ENCODE measurements around the gene MAN1A1.

MAN1A1 gene

DNA sequence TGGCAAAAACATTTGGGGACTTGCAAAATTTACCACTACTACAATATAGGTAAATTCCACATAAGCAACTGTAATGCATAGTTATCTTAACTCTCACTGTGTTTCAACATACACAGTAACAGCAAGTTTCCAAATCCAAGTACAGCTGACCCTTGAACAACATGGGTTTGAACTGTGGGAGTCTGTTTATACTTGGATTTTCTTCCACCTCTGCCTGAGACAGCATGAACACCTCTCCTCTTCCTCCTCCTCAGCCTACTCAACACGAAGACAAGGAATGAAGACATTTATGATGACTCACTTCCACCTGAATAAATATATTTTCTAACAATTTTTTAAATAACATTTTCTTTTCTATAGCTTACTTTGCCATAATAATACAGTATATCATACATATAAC, 25.6 kb downstream of the MAN1A1 start:
- TF ChIP-seq SIN3A (IDR thresholded peaks at IDR 0.05; ENCODE audit: borderline replicate concordance, insufficient read depth, low read length): no peak
- no peak for TF ChIP-seq REST (IDR thresholded peaks at IDR 0.05; ENCODE audit: insufficient read depth in 1 of 2, low read depth in 2 of 2, low read length in 2 of 2)

- TF ChIP-seq REST (IDR thresholded peaks at IDR 0.05; ENCODE audit: insufficient read depth in 1 of 2, low read depth in 2 of 2, low read length in 2 of 2): no peak
- TF ChIP-seq SIN3A (IDR thresholded peaks at IDR 0.05; ENCODE audit: borderline replicate concordance, insufficient read depth, low read length): no peak
- no peak for TF ChIP-seq POLR2AphosphoS5 (IDR thresholded peaks at IDR 0.05; ENCODE audit: low read depth, low read length)
- TF ChIP-seq TAF1 (IDR thresholded peaks at IDR 0.05; ENCODE audit: borderline replicate concordance, insufficient read depth, low read length): no peak
- TF ChIP-seq FOXP2 (optimal IDR thresholded peaks at IDR 0.05; ENCODE audit: borderline replicate concordance, extremely low read depth, extremely low read length, insufficient read depth): no peak
Observed at GRCh38 chr6:119323478-119323877, 26.1 kb downstream of the MAN1A1 start.

- no peak for TF ChIP-seq POLR2AphosphoS5 (IDR thresholded peaks at IDR 0.05; ENCODE audit: low read depth, low read length)
- TF ChIP-seq FOXP2 (optimal IDR thresholded peaks at IDR 0.05; ENCODE audit: borderline replicate concordance, extremely low read depth, extremely low read length, insufficient read depth): no peak
- TF ChIP-seq REST (IDR thresholded peaks at IDR 0.05; ENCODE audit: insufficient read depth in 1 of 2, low read depth in 2 of 2, low read length in 2 of 2): no peak
- no peak for TF ChIP-seq SIN3A (IDR thresholded peaks at IDR 0.05; ENCODE audit: borderline replicate concordance, insufficient read depth, low read length)
- TF ChIP-seq TAF1 (IDR thresholded peaks at IDR 0.05; ENCODE audit: borderline replicate concordance, insufficient read depth, low read length): no peak
Observed at GRCh38 chr6:119322715-119323350, 26.7 kb downstream of the MAN1A1 start.

DNA sequence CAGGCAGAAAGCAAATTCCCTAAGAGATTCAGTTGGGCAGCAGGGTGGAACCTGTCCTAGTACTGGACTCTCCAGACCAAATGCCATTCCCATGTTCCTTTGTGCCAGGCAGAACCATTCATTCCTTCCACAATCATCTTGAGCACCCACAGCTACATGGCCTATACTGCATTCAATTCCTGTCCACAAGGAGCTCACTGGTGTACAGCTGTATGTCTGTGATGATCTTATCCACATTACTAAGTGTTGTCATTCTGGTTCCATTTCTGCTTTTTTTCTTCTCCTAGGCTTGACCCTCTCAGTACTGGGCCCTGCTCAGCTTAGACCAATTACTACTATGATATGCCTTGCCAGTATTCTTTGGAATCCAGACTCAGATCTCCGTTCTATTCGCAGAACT, 27.5 kb downstream of the MAN1A1 start:
- TF ChIP-seq POLR2AphosphoS5 (IDR thresholded peaks at IDR 0.05; ENCODE audit: low read depth, low read length) (no peak), TAF1 (IDR thresholded peaks at IDR 0.05; ENCODE audit: borderline replicate concordance, insufficient read depth, low read length) (no peak), FOXP2 (optimal IDR thresholded peaks at IDR 0.05; ENCODE audit: borderline replicate concordance, extremely low read depth, extremely low read length, insufficient read depth) (no peak), SIN3A (IDR thresholded peaks at IDR 0.05; ENCODE audit: borderline replicate concordance, insufficient read depth, low read length) (no peak), REST (IDR thresholded peaks at IDR 0.05; ENCODE audit: insufficient read depth in 1 of 2, low read depth in 2 of 2, low read length in 2 of 2) (no peak)

GRCh38 chr6:119319694-119320093, 29.9 kb downstream of the MAN1A1 start:
- TF ChIP-seq FOXP2 (optimal IDR thresholded peaks at IDR 0.05; ENCODE audit: borderline replicate concordance, extremely low read depth, extremely low read length, insufficient read depth) (no peak), TAF1 (IDR thresholded peaks at IDR 0.05; ENCODE audit: borderline replicate concordance, insufficient read depth, low read length) (no peak), POLR2AphosphoS5 (IDR thresholded peaks at IDR 0.05; ENCODE audit: low read depth, low read length) (no peak), REST (IDR thresholded peaks at IDR 0.05; ENCODE audit: insufficient read depth in 1 of 2, low read depth in 2 of 2, low read length in 2 of 2) (no peak), SIN3A (IDR thresholded peaks at IDR 0.05; ENCODE audit: borderline replicate concordance, insufficient read depth, low read length) (no peak)
